ENCODE data around the gene RAD51. TPM values are rescaled to one million over a fixed set of nuclear protein-coding genes. Genes with fewer than 3 reads are reported as not detected.

Gene RAD51
- total RNA-seq, 2 experiments from 2014 or later, result 50.9 to 60.4 TPM

- Mint-ChIP-seq H3K4me3 (peak overlapping the region; percentile 2), H3K27me3 (no peaks in the 10 kb centered on the region), H3K9me3 (no peaks in the 10 kb centered on the region), H3K27ac (no peak overlapping the region), H3K4me1 (peaks cover 56% of the 10 kb centered on the region), H3K36me3 (ENCODE audit: low read depth) (peaks cover 13% of the 10 kb centered on the region)
- POLR2A ChIA-PET, result interaction anchor here (0.7 to 4.9 kb wide), 8 partner anchors 10 to 82 kb away, joined by 3 to 36 read pairs (median 12); partner anchors contain the start of gene RAD51
- DNase-seq, result no peak
- CTCF ChIA-PET, result interaction anchor here (2.3 to 2.8 kb wide), 2 partner anchors 11 to 20 kb away, joined by 7 to 10 read pairs; no protein-coding TSS in a partner anchor
Observed at GRCh38 chr15:40766194-40766815, 71.3 kb downstream of the RAD51 start.

GRCh38 chr15:40766906-40767837, 72.2 kb downstream of the RAD51 start:
- Mint-ChIP-seq H3K36me3 (ENCODE audit: low read depth) (peaks cover 13% of the 10 kb centered on the region), H3K9me3 (no peaks in the 10 kb centered on the region), H3K27me3 (no peaks in the 10 kb centered on the region), H3K4me3 (no peak overlapping the region), H3K4me1 (peaks cover 56% of the 10 kb centered on the region), H3K27ac (no peak overlapping the region)
- no peak for DNase-seq
- ChIA-PET CTCF (interaction anchor here (1.2 to 2.3 kb wide), 2 partner anchors 10 to 19 kb away, joined by 3 to 7 read pairs; no protein-coding TSS in a partner anchor), POLR2A (interaction anchor here (1.7 to 4.9 kb wide), 5 partner anchors 10 to 72 kb away, joined by 4 to 36 read pairs (median 14); partner anchors contain the start of gene RAD51)

DNA sequence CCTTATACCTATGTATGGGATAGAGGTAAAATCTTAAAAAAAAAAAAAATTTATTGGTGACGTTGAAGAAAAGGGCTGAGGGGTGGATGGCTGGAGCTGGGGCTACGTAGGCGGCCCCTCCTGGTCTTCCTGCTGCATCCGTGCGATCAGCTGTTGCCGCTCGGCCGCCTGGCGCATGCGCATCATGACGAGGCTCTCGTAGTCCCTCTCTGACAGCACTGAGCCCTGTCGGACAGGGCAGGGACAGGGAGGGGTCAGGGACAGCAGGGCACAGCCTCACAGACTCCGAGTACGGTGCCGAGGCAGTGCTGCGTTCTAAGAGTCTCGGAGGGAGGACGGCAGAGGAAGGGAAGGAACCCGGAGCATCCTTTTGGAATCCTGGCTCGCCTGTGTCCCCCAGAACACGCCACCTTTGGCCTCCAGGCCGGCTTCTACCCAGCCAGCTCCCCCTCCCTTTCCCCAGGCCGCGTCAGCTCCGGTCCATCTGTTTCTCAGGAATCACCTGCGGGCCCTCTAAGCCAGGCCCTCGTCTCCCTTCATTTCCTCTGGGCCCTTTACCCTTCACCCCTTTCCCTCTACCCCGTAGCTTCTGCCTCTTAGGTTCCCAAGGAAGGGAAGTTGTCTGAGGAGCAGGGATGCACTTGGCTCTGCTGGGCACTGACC, 73.0 kb downstream of the RAD51 start:
- Mint-ChIP-seq H3K9me3 (no peaks in the 10 kb centered on the region), H3K4me3 (no peak overlapping the region), H3K4me1 (peaks cover 51% of the 10 kb centered on the region), H3K27me3 (no peaks in the 10 kb centered on the region), H3K27ac (no peak overlapping the region), H3K36me3 (ENCODE audit: low read depth) (peaks cover 13% of the 10 kb centered on the region)
- CTCF ChIA-PET, result interaction anchor here (1.0 to 1.2 kb wide), 2 partner anchors 11 to 18 kb away, joined by 3 read pairs; no protein-coding TSS in a partner anchor
- no peak for DNase-seq
- POLR2A ChIA-PET, result interaction anchor here (1.1 to 3.0 kb wide), 6 partner anchors 10 to 73 kb away, joined by 3 to 11 read pairs (median 5); partner anchors contain the start of gene RAD51

DNA sequence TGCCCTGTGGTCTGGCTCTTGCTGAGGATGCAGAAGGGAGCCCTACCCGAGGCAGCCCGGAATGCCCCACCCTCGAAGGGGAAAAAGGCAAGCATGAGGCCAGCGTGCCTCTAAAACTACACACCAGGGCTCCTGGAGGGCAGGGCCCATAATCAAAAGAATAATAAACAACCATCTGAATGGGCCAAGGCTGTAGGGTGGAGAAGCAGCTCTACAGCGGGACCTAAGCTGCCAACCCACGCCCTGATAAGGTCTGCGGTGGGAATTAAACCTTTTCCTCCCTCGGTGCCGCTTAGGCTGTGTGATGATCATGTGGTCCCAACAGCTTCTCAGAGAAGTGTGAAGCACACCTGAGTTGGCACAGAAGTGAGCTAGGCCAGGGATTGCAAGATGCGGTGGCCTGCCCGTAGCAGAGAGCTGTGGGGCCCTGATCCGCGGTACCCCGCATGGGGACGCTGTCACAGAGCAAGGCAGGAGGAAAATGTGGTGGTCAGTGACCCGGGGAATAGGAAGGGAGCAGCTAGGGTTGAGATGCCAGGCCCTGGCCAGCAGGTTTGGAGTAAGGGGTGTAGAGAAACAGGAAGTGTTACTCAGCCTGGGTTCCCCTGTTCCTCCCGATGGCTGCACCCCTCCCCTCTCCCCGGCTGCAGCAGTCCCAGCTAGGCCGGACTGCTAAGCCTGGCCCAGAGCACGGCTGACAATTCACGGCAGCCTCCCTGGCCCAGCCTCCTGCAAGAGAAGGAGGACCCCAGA, 73.7 kb downstream of the RAD51 start:
- ChIA-PET CTCF (interaction anchor here (1.0 kb wide), 1 partner anchor 10 kb away, joined by 3 read pairs; no protein-coding TSS in a partner anchor), POLR2A (interaction anchor here (0.6 to 3.0 kb wide), 6 partner anchors 11 to 131 kb away, joined by 3 to 11 read pairs (median 4); partner anchors contain the start of gene RAD51)
- no peak for DNase-seq
- no peak overlapping the region for H3K4me3 Mint-ChIP-seq
- H3K27me3 Mint-ChIP-seq, result no peaks in the 10 kb centered on the region
- peak overlapping the region; percentile 62 for H3K27ac Mint-ChIP-seq
- peaks cover 44% of the 10 kb centered on the region for H3K4me1 Mint-ChIP-seq
- peaks cover 13% of the 10 kb centered on the region for H3K36me3 Mint-ChIP-seq (ENCODE audit: low read depth)
- H3K9me3 Mint-ChIP-seq, result no peaks in the 10 kb centered on the region

- no peak within 1 kb of the TSS for H3K4me3 Mint-ChIP-seq
Observed at GRCh38 chr15:40769274-40770146, 74.5 kb downstream of the RAD51 start, which contains the start of gene C15orf62. C15orf62 (plus strand) TSS chr15:40769980; CDS start chr15:40770496, 516 bp downstream.

DNA sequence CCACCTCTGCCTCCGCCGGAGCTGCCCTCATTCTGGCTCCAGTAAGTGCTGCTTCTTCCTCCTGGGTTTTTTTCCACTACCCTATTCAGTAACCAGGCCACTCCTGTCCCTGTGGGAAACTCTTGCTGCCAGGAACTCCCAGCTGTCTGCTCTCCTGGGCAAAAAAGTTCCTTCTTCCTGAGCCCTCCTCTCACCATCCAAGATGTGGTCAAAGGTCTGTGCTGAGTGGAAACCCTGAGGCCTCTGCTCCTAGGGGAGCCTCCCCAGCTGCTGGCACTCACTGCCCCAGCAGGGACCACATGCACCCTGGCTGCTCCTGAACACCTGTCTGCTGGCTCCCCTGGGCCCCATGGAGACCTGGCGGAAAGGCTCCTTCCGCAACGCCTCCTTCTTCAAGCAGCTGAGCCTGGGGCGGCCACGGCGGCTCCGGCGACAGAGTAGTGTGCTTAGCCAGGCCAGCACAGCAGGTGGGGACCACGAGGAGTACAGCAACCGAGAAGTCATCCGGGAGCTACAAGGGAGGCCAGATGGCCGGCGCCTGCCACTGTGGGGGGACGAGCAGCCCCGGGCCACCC, 75.3 kb downstream of the RAD51 start:
- peaks cover 32% of the 10 kb centered on the region for H3K4me1 Mint-ChIP-seq
- ChIA-PET POLR2A (interaction anchor here (0.9 to 3.0 kb wide), 4 partner anchors 8 to 75 kb away, joined by 3 to 11 read pairs (median 4); partner anchors contain the start of genes DNAJC17, RAD51 and ZFYVE19), CTCF (interaction anchor here (0.6 kb wide), 1 partner anchor 91 kb away, joined by 3 read pairs; no protein-coding TSS in a partner anchor)
- H3K9me3 Mint-ChIP-seq, result no peaks in the 10 kb centered on the region
- H3K36me3 Mint-ChIP-seq (ENCODE audit: low read depth), result peaks cover 24% of the 10 kb centered on the region
- DNase-seq, result no peak
- H3K27me3 Mint-ChIP-seq, result no peaks in the 10 kb centered on the region
- no peak overlapping the region for H3K4me3 Mint-ChIP-seq
- no peak overlapping the region for H3K27ac Mint-ChIP-seq

More at GRCh38 chr15:40769274-40770146, 74.5 kb downstream of the RAD51 start, which contains the start of gene C15orf62:
- DNase-seq, result no peak
- ChIA-PET CTCF (interaction anchor here (0.6 to 1.0 kb wide), 2 partner anchors 10 to 90 kb away, joined by 3 read pairs; no protein-coding TSS in a partner anchor), POLR2A (interaction anchor here (0.6 to 3.0 kb wide), 8 partner anchors 12 to 132 kb away, joined by 3 to 11 read pairs (median 4); partner anchors contain the start of genes DNAJC17, RAD51 and ZFYVE19)
- Mint-ChIP-seq H3K4me1 (peaks cover 39% of the 10 kb centered on the region), H3K36me3 (ENCODE audit: low read depth) (peaks cover 17% of the 10 kb centered on the region), H3K27me3 (no peaks in the 10 kb centered on the region), H3K27ac (peak within 1 kb of the TSS; percentile 62), H3K9me3 (no peaks in the 10 kb centered on the region)

GRCh38 chr15:40771242-40771641, 76.3 kb downstream of the RAD51 start:
- no peaks in the 10 kb centered on the region for H3K9me3 Mint-ChIP-seq
- H3K27me3 Mint-ChIP-seq, result no peaks in the 10 kb centered on the region
- peaks cover 30% of the 10 kb centered on the region for H3K36me3 Mint-ChIP-seq (ENCODE audit: low read depth)
- ChIA-PET CTCF (interaction anchor here (1.8 kb wide), 1 partner anchor 11 kb away, joined by 4 read pairs; no protein-coding TSS in a partner anchor), POLR2A (interaction anchor here (0.9 kb wide), 1 partner anchor 9 kb away, joined by 3 read pairs; no protein-coding TSS in a partner anchor)
- H3K4me3 Mint-ChIP-seq, result no peak overlapping the region
- H3K4me1 Mint-ChIP-seq, result peaks cover 22% of the 10 kb centered on the region
- DNase-seq, result no peak
- no peak overlapping the region for H3K27ac Mint-ChIP-seq

GRCh38 chr15:40772014-40772413, 77.0 kb downstream of the RAD51 start:
- Mint-ChIP-seq H3K36me3 (ENCODE audit: low read depth) (peaks cover 37% of the 10 kb centered on the region), H3K4me3 (no peak overlapping the region), H3K9me3 (no peaks in the 10 kb centered on the region), H3K27me3 (no peaks in the 10 kb centered on the region), H3K4me1 (peaks cover 27% of the 10 kb centered on the region), H3K27ac (no peak overlapping the region)
- no peak for DNase-seq
- POLR2A ChIA-PET, result no interaction called here
- CTCF ChIA-PET, result interaction anchor here (1.8 kb wide), 1 partner anchor 11 kb away, joined by 4 read pairs; no protein-coding TSS in a partner anchor

GRCh38 chr15:40773496-40773895, 78.5 kb downstream of the RAD51 start:
- peaks cover 35% of the 10 kb centered on the region for H3K36me3 Mint-ChIP-seq (ENCODE audit: low read depth)
- H3K9me3 Mint-ChIP-seq, result no peaks in the 10 kb centered on the region
- CTCF ChIA-PET, result no interaction called here
- H3K4me3 Mint-ChIP-seq, result no peak overlapping the region
- peaks cover 28% of the 10 kb centered on the region for H3K4me1 Mint-ChIP-seq
- POLR2A ChIA-PET, result interaction anchor here (1.0 kb wide), 1 partner anchor 30 kb away, joined by 4 read pairs; no protein-coding TSS in a partner anchor
- DNase-seq, result no peak
- no peak overlapping the region for H3K27ac Mint-ChIP-seq
- H3K27me3 Mint-ChIP-seq, result no peaks in the 10 kb centered on the region

- ChIA-PET CTCF (no interaction called here), POLR2A (interaction anchor here (1.0 to 5.6 kb wide), 2 partner anchors 9 to 30 kb away, joined by 4 to 34 read pairs; partner anchors contain the start of gene GCHFR)
- DNase-seq, result no peak
- Mint-ChIP-seq H3K27ac (no peak overlapping the region), H3K4me1 (peaks cover 24% of the 10 kb centered on the region), H3K4me3 (no peak overlapping the region), H3K27me3 (no peaks in the 10 kb centered on the region), H3K9me3 (no peaks in the 10 kb centered on the region), H3K36me3 (ENCODE audit: low read depth) (peaks cover 35% of the 10 kb centered on the region)
Observed at GRCh38 chr15:40773902-40774301, 78.9 kb downstream of the RAD51 start.
